DND-41 (cell line): ENCODE measurements around the gene CCDC77.

ENCODE experiments used
- ATAC-seq: fragments of 200-7000 bp; cut with Tn5 transposase; 3 replicates; pipeline ENCODE4 v1.9.1; 2021; ENCODE audit warnings: low read depth; ENCODE audit not compliant: insufficient read depth
- DNase-seq: peaks from one replicate; pipeline ENCODE4 v3.0.0-alpha.2; 2020
- H2AFZ ChIP-seq: 2 replicates; pipeline ENCODE4 v1.6.0; 2012; ENCODE audit warnings: low read depth, low read length
- H3K27ac ChIP-seq: 2 replicates; pipeline ENCODE4 v1.5.1; 2012; ENCODE audit warnings: low read length, inconsistent platforms
- H3K27me3 ChIP-seq: fragments of 200-600 bp; sonication (generic); 2 replicates; pipeline ENCODE4 v1.6.0; 2012; ENCODE audit warnings: low read length, mild to moderate bottlenecking, inconsistent platforms; ENCODE audit not compliant: insufficient read depth, poor library complexity
- H3K36me3 ChIP-seq: 2 replicates; pipeline ENCODE4 v1.5.1; 2012; ENCODE audit warnings: low read length, inconsistent platforms; ENCODE audit not compliant: insufficient read depth
- H3K4me1 ChIP-seq: 2 replicates; pipeline ENCODE4 v1.5.1; 2012; ENCODE audit warnings: mild to moderate bottlenecking, low read length; ENCODE audit not compliant: insufficient read depth
- H3K4me2 ChIP-seq: 2 replicates; pipeline ENCODE4 v1.6.0; 2012; ENCODE audit warnings: mild to moderate bottlenecking, moderate library complexity, low read length, inconsistent platforms; ENCODE audit not compliant: insufficient read depth
- H3K4me3 ChIP-seq, 2 experiments: fragments of 200-600 bp in 1 of 2; shearing (Covaris generic) in 1 of 2; 2 replicates each; pipeline ENCODE4 v1.5.1; 2012 to 2016; ENCODE audit warnings: inconsistent platforms in 2 of 2, low read length in 2 of 2, mild to moderate bottlenecking in 2 of 2, low read depth in 1 of 2, moderate library complexity in 1 of 2
- H3K79me2 ChIP-seq: 2 replicates; pipeline ENCODE4 v1.6.0; 2012; ENCODE audit warnings: low read length, inconsistent platforms; ENCODE audit not compliant: insufficient read depth
- H3K9ac ChIP-seq: 2 replicates; pipeline ENCODE4 v1.6.0; 2012; ENCODE audit warnings: low read depth, mild to moderate bottlenecking, inconsistent platforms, low read length, moderate library complexity
- H3K9me3 ChIP-seq: 2 replicates; pipeline ENCODE4 v1.5.1; 2012; ENCODE audit warnings: low read length, moderate library complexity, mild to moderate bottlenecking, inconsistent platforms; ENCODE audit not compliant: insufficient read depth, severe bottlenecking
- H4K20me1 ChIP-seq: 2 replicates; pipeline ENCODE4 v1.6.0; 2012; ENCODE audit warnings: low read length; ENCODE audit not compliant: insufficient read depth
- CTCF ChIP-seq: IDR thresholded peaks from 2 replicates; pipeline ENCODE4 v1.5.1; 2012; ENCODE audit warnings: borderline replicate concordance, low read length, moderate library complexity, mild to moderate bottlenecking; ENCODE audit not compliant: poor library complexity, severe bottlenecking; ENCODE audit errors: extremely low read depth
- EZH2 ChIP-seq: IDR thresholded peaks from 3 replicates; pipeline ENCODE4 v1.6.1; 2012; ENCODE audit warnings: borderline replicate concordance, low read depth, mild to moderate bottlenecking, moderate library complexity, low read length, inconsistent platforms; ENCODE audit not compliant: severe bottlenecking

Gene CCDC77

GRCh38 chr12:388012-388411, 13.4 kb upstream of the CCDC77 start:
- no peaks in the 10 kb centered on the region for H3K27me3 ChIP-seq
- no peaks in the 10 kb centered on the region for H3K9me3 ChIP-seq
- no peak for TF ChIP-seq CTCF
- no peak for TF ChIP-seq EZH2
- DNase-seq (no peak), ATAC-seq (no peak)
- no peak overlapping the region for H2AFZ ChIP-seq
- peaks cover 65% of the 10 kb centered on the region for H3K79me2 ChIP-seq
- H3K4me3 ChIP-seq, result peak overlapping the region; percentile 51 to 78
- H4K20me1 ChIP-seq, result peaks cover 24% of the 10 kb centered on the region; the same call in 1 of the 2 replicates
- H3K36me3 ChIP-seq, result peaks cover 28% of the 10 kb centered on the region
- peaks cover 42% of the 10 kb centered on the region for H3K4me1 ChIP-seq
- H3K9ac ChIP-seq, result peak overlapping the region; percentile 75
- H3K4me2 ChIP-seq, result peak overlapping the region; percentile 91
- H3K27ac ChIP-seq, result peak overlapping the region; percentile 96

- H3K79me2 ChIP-seq, result peaks cover 60% of the 10 kb centered on the region
- TF ChIP-seq CTCF (no peak), EZH2 (no peak)
- H3K9ac ChIP-seq, result peak overlapping the region; percentile 75
- peak overlapping the region; percentile 92 for H2AFZ ChIP-seq
- H3K4me2 ChIP-seq, result peak overlapping the region; percentile 91
- H3K4me3 ChIP-seq, result peak overlapping the region; percentile 51 to 78
- H3K36me3 ChIP-seq, result peaks cover 21% of the 10 kb centered on the region
- peaks cover 24% of the 10 kb centered on the region; the same call in 1 of the 2 replicates for H4K20me1 ChIP-seq
- peak; percentile 47 for ATAC-seq
- H3K27me3 ChIP-seq, result no peaks in the 10 kb centered on the region
- peak overlapping the region; percentile 96 for H3K27ac ChIP-seq
- H3K9me3 ChIP-seq, result no peaks in the 10 kb centered on the region
- H3K4me1 ChIP-seq, result peaks cover 42% of the 10 kb centered on the region
- peak; percentile 15 for DNase-seq
Observed at GRCh38 chr12:388541-389141, 12.8 kb upstream of the CCDC77 start.

GRCh38 chr12:389142-390096, 12.0 kb upstream of the CCDC77 start, which contains the start of gene KDM5A:
KDM5A (minus strand) TSS chr12:389320; CDS start chr12:389091, 229 bp downstream.
- H3K9me3 ChIP-seq, result no peaks in the 10 kb centered on the region
- peaks cover 20% of the 10 kb centered on the region; the same call in 1 of the 2 replicates for H4K20me1 ChIP-seq
- H3K4me1 ChIP-seq, result peaks cover 42% of the 10 kb centered on the region
- H3K9ac ChIP-seq, result peak within 1 kb of the TSS; percentile 75
- no peaks in the 10 kb centered on the region for H3K27me3 ChIP-seq
- peak within 1 kb of the TSS; percentile 96 for H3K27ac ChIP-seq
- H3K79me2 ChIP-seq, result peaks cover 52% of the 10 kb centered on the region
- H2AFZ ChIP-seq, result peak within 1 kb of the TSS; percentile 92
- H3K4me3 ChIP-seq, result peak within 1 kb of the TSS; percentile 51 to 78
- TF ChIP-seq EZH2 (no peak), CTCF (no peak)
- H3K4me2 ChIP-seq, result peak within 1 kb of the TSS; percentile 91
- peaks cover 14% of the 10 kb centered on the region for H3K36me3 ChIP-seq
- peak; percentile 91 for ATAC-seq
- peak; percentile 95 for DNase-seq
